ENCODE measurements around the gene MBNL2. TPM values are rescaled to one million over a fixed set of nuclear protein-coding genes. Genes with fewer than 3 reads are reported as not detected.

Gene MBNL2
- total and polyA plus RNA-seq, 2 of the 13 experiments (the other 11 are each of a cell fraction or from before 2014, with no cell fraction given), result 30.8 to 59.0 TPM

- in situ Hi-C loops (cut with HindIII; ENCODE audit: extremely low pct_ligation_motif_present, low pct_unique_long_range_greater_than_20kb), result no loop called here
- no peak overlapping the region for H2AFZ ChIP-seq (ENCODE audit: low read length)
- peaks cover 18 to 41% of the 10 kb centered on the region in 2 experiments for H3K36me3 ChIP-seq (replicated peaks in 1 of 2; ENCODE audit: control insufficient read depth in 1 of 2, insufficient read depth in 2 of 2, low read length in 2 of 2)
- H3K4me1 ChIP-seq (ENCODE audit: insufficient read depth, low read length), result peaks cover 82% of the 10 kb centered on the region
- no peak overlapping the region for H3K9ac ChIP-seq (ENCODE audit: insufficient read depth, low read depth, low read length)
- peaks cover 8% of the 10 kb centered on the region for H4K20me1 ChIP-seq (ENCODE audit: insufficient read depth, low read length)
- ChIA-PET POLR2A (interaction anchor here (1.7 to 2.3 kb wide), 2 partner anchors 14 to 39 kb away, joined by 10 to 12 read pairs; partner anchors contain the start of gene MBNL2), CTCF (ENCODE audit: low intra/inter-chr PET ratio, low total read pairs) (no interaction called here)
- no peaks in the 10 kb centered on the region for H3K9me3 ChIP-seq (ENCODE audit: low read length)
- H3K27me3 ChIP-seq (ENCODE audit: control insufficient read depth in 1 of 2, insufficient read depth in 2 of 2, low read length in 2 of 2), result no peaks in the 10 kb centered on the region
- H3K79me2 ChIP-seq (ENCODE audit: insufficient read depth, low read length), result peaks cover 95% of the 10 kb centered on the region
- no TSS peak for BruUV-seq (replicated peaks)
- peak overlapping the region; percentile 13 for H3K4me2 ChIP-seq (ENCODE audit: low read depth, low read length)
- H3K27ac ChIP-seq (ENCODE audit: extremely low read length, insufficient read depth, low read length), result peak overlapping the region; percentile 92
- FAIRE-seq (no peak), DNase-seq (ENCODE audit: low spot score) (no peak), ATAC-seq (no peak)
- WGBS (ENCODE audit: low lambda C conversion rate), result 90% methylated on average over 9 of the region's 9 CpGs
- H3K4me3 ChIP-seq (replicated peaks in 1 of 3; ENCODE audit: insufficient read depth in 1 of 3, low read depth in 2 of 3, low read length in 3 of 3), result no peak overlapping the region
- intact Hi-C loops (cut with micrococcal nuclease; ENCODE audit: unreplicated experiment), result no loop called here
- TF ChIP-seq ATF4 (CRISPR knock-in tag; IDR thresholded peaks at IDR 0.05) (0 out of 4 replicates have a peak, but pooled peaks of 1 of the 2 experiments have one; percentile 33), ARHGAP35 (CRISPR knock-in tag; IDR thresholded peaks at IDR 0.05; ENCODE audit: borderline replicate concordance) (no peak), MED1 (CRISPR knock-in tag; IDR thresholded peaks at IDR 0.05) (0 out of 2 replicates have a peak, but pooled peaks have one; percentile 13), NCOA2 (CRISPR knock-in tag; IDR thresholded peaks at IDR 0.05) (no peak), ZSCAN29 (CRISPR knock-in tag; conservative IDR thresholded peaks at IDR 0.05) (no peak), ATRX (CRISPR knock-in tag; IDR thresholded peaks at IDR 0.05; ENCODE audit: borderline replicate concordance) (no peak), SOX13 (IDR thresholded peaks at IDR 0.05) (no peak), SOX13 (CRISPR knock-in tag; conservative IDR thresholded peaks at IDR 0.05 in 1 of 2, IDR thresholded peaks at IDR 0.05 in 1 of 2) (peak in 1 of 2 experiments; percentile 34; a peak in 1 of 4 replicates), AGO2 (optimal IDR thresholded peaks at IDR 0.05; ENCODE audit: low read depth, low read length) (no peak), CEBPG (CRISPR knock-in tag; IDR thresholded peaks at IDR 0.05) (no peak), BORCS8-MEF2B (CRISPR knock-in tag; IDR thresholded peaks at IDR 0.05) (0 out of 2 replicates have a peak, but pooled peaks have one; percentile 21), ATF3 (CRISPR knock-in tag; IDR thresholded peaks at IDR 0.05) (no peak), HNF4A (CRISPR knock-in tag; IDR thresholded peaks at IDR 0.05) (peak; percentile 50), YEATS4 (CRISPR knock-in tag; IDR thresholded peaks at IDR 0.05; ENCODE audit: borderline replicate concordance) (no peak), KAT2B (IDR thresholded peaks at IDR 0.05; ENCODE audit: borderline replicate concordance, low read depth, low read length) (no peak), NR2F6 (IDR thresholded peaks at IDR 0.05) (no peak), NR2F6 (CRISPR knock-in tag; IDR thresholded peaks at IDR 0.05) (no peak), HMG20B (CRISPR knock-in tag; conservative IDR thresholded peaks at IDR 0.05) (no peak), MEIS1 (CRISPR knock-in tag; IDR thresholded peaks at IDR 0.05; ENCODE audit: borderline replicate concordance) (no peak), MEF2D (CRISPR knock-in tag; IDR thresholded peaks at IDR 0.05) (no peak), GATAD2A (CRISPR knock-in tag; IDR thresholded peaks at IDR 0.05) (peak; percentile 21; the same call in 1 of the 2 replicates), ZNF841 (CRISPR knock-in tag; IDR thresholded peaks at IDR 0.05; ENCODE audit: borderline replicate concordance) (no peak), CBX5 (CRISPR knock-in tag; IDR thresholded peaks at IDR 0.05; ENCODE audit: borderline replicate concordance) (no peak)
These were observed 39.3 kb downstream of the MBNL2 start for GRCh38 chr13:97261254-97262005.
